Endothelial cell of umbilical vein (primary cell): ENCODE results near the gene ADAM10. TPM values are rescaled to one million over a fixed set of nuclear protein-coding genes. Genes with fewer than 3 reads are reported as not detected.

Experiments
- BruUV-seq: library from RNA; stranded (reverse); fragments of 400-500 nt; replicated peaks from 2 replicates; lab custom pipeline; 2021; lab: Mats Ljungman, UMichigan
- CTCF ChIA-PET: fragments of 300-600, 350-600 bp; sonication (Branson Sonifier 250); formaldehyde crosslinking; loops from one replicate; lab custom pipeline; 2021; ENCODE audit warnings: antibody characterized with exemption, inconsistent platforms; lab: Charles Lee
- POLR2A ChIA-PET: fragments of 300-600, 350-600 bp; sonication (Branson Sonifier 250); formaldehyde crosslinking; loops from one replicate; lab custom pipeline; 2021; ENCODE audit warnings: antibody characterized with exemption, inconsistent platforms; lab: Charles Lee
- DNase-seq: peaks from one replicate; pipeline ENCODE4 v3.0.0-alpha.2; 2011; ENCODE audit warnings: low read depth, low spot score
- FAIRE-seq: peaks from 2 replicates; lab custom pipeline; 2011; peaks lifted over from hg19 to GRCh38; lab: Jason Lieb, UNC
- H2AFZ ChIP-seq: 2 replicates; pipeline ENCODE4 v1.6.0; 2012; ENCODE audit warnings: low read depth, low read length, control low read depth, inconsistent platforms
- H3K27ac ChIP-seq: 2 replicates; pipeline ENCODE4 v1.5.1; 2011; ENCODE audit warnings: low read depth, mild to moderate bottlenecking, control low read depth, low read length, moderate library complexity; ENCODE audit not compliant: insufficient read depth
- H3K27me3 ChIP-seq, 2 experiments: 2 replicates each; pipeline versions ENCODE4 v1.6.0 to v1.6.1; 2011; ENCODE audit warnings: low read length in 2 of 2, mixed read lengths in 1 of 2; ENCODE audit not compliant: control insufficient read depth in 2 of 2, insufficient read depth in 2 of 2
- H3K36me3 ChIP-seq, 2 experiments: 2 replicates in 1 of 2; 3 replicates in 1 of 2; pipeline ENCODE4 v1.5.1; 2011; ENCODE audit warnings: low read length in 2 of 2, mild to moderate bottlenecking in 1 of 2, moderate library complexity in 1 of 2; ENCODE audit not compliant: control insufficient read depth in 2 of 2, insufficient read depth in 2 of 2; ENCODE audit errors: extremely low read depth in 1 of 2
- H3K4me1 ChIP-seq: 3 replicates; pipeline ENCODE4 v1.5.1; 2011; ENCODE audit warnings: mild to moderate bottlenecking, low read length; ENCODE audit not compliant: control insufficient read depth, insufficient read depth; ENCODE audit errors: extremely low read depth
- H3K4me2 ChIP-seq: 2 replicates; pipeline ENCODE4 v1.6.1; 2011; ENCODE audit warnings: low read length, control low read depth, mixed read lengths; ENCODE audit not compliant: insufficient read depth
- H3K4me3 ChIP-seq, 3 experiments: fragments of 200-600 bp in 1 of 3; sonication (generic), shearing (Covaris generic) in 1 of 3; replicated peaks in 1 of 3; 2 replicates each; pipeline ENCODE4 v1.5.1; 2011 to 2016; ENCODE audit warnings: control low read depth in 3 of 3, low read length in 3 of 3, mild to moderate bottlenecking in 2 of 3, inconsistent platforms in 1 of 3, low read depth in 1 of 3, moderate library complexity in 1 of 3; ENCODE audit not compliant: insufficient read depth in 1 of 3
- H3K79me2 ChIP-seq: 2 replicates; pipeline ENCODE4 v1.6.0; 2012; ENCODE audit warnings: low read length, inconsistent platforms; ENCODE audit not compliant: control insufficient read depth, insufficient read depth
- H3K9ac ChIP-seq: replicated peaks from 2 replicates; pipeline ENCODE3; 2011; ENCODE audit warnings: low read length, control low read depth; ENCODE audit not compliant: insufficient read depth; ENCODE audit errors: extremely low read depth
- H3K9me1 ChIP-seq: replicated peaks from 3 replicates; pipeline ENCODE4 v1.6.0; 2011; ENCODE audit warnings: mild to moderate bottlenecking, low read length; ENCODE audit not compliant: control insufficient read depth, insufficient read depth; ENCODE audit errors: extremely low read depth
- H3K9me3 ChIP-seq: replicated peaks from 2 replicates; pipeline ENCODE4 v1.5.1; 2012; ENCODE audit warnings: low read length, inconsistent platforms; ENCODE audit not compliant: control insufficient read depth, insufficient read depth
- H4K20me1 ChIP-seq: replicated peaks from 2 replicates; pipeline ENCODE3; 2011; ENCODE audit warnings: mild to moderate bottlenecking, low read length; ENCODE audit not compliant: control insufficient read depth, insufficient read depth; ENCODE audit errors: extremely low read depth
- CTCF ChIP-seq, 2 donors: IDR thresholded peaks; 1 replicate in 1 of 2; 2 replicates in 1 of 2; pipeline ENCODE4 v1.5.1; 2011; ENCODE audit warnings: low read length in 2 of 2, mild to moderate bottlenecking in 2 of 2, moderate library complexity in 2 of 2, control low read depth in 1 of 2, inconsistent platforms in 1 of 2, low read depth in 1 of 2; ENCODE audit not compliant: insufficient read depth in 1 of 2; ENCODE audit errors: extremely low read depth in 1 of 2
- FOS ChIP-seq: IDR thresholded peaks from 2 replicates; pipeline ENCODE4 v1.6.1; 2011; ENCODE audit warnings: mild to moderate bottlenecking, low read length, moderate library complexity, borderline replicate concordance; ENCODE audit not compliant: insufficient read depth
- GATA2 ChIP-seq: IDR thresholded peaks from 2 replicates; pipeline ENCODE4 v1.7.0; 2011; ENCODE audit warnings: low read depth, mild to moderate bottlenecking, moderate library complexity, mixed read lengths, low read length; ENCODE audit not compliant: insufficient read length, insufficient read depth
- JUN ChIP-seq: IDR thresholded peaks from 2 replicates; pipeline ENCODE4 v1.6.1; 2011; ENCODE audit warnings: borderline replicate concordance, low read depth; ENCODE audit not compliant: insufficient read length, insufficient read depth
- POLR2A ChIP-seq: IDR thresholded peaks from 2 replicates; pipeline ENCODE4 v1.6.1; 2012; ENCODE audit warnings: low read depth, mild to moderate bottlenecking, control low read depth, low read length
- dilution Hi-C: fragments of 300-500 bp; cut with MboI; formaldehyde crosslinking; loops from one replicate; pipeline ENCODE4 v1.15.0; 2019; ENCODE audit warnings: low sequenced_read_pairs; ENCODE audit not compliant: extremely low pct_ligation_motif_present
- intact Hi-C: fragments of 100-400 bp; cut with micrococcal nuclease; formaldehyde crosslinking; loops from one replicate; pipeline ENCODE4 v1.10.0; 2022
- polyA plus RNA-seq, 4 experiments: library from polyadenylated mRNA; depleted of rRNA in 3 of 4; stranded (reverse) in 3 of 4; unstranded in 1 of 4; fragments of >200 nt; gene quantifications; 2 replicates each; pipeline versions ENCODE4 v1.2.1 to v1.2.3, GENCODE V29; 2011 to 2012; ENCODE audit warnings: missing spikeins in 1 of 4
- total RNA-seq: library from RNA; stranded (reverse); gene quantifications from 2 replicates; pipeline ENCODE4 v1.2.3, GENCODE V29; 2021
- TF ChIP-seq, protein P1 (sequence below): IDR thresholded peaks from 2 replicates; pipeline ENCODE4 v1.6.1; 2011; ENCODE audit not compliant: insufficient read depth, insufficient read length

ADAM10 gene
- total and polyA plus RNA-seq, 2 donors (not counting 3 experiments of a cell fraction or from before 2014, with no cell fraction given): 91.3 to 203 TPM

- TF ChIP-seq FOS: no peak
- no peak for TF ChIP-seq GATA2
- TF ChIP-seq POLR2A: no peak
- no peak for TF ChIP-seq JUN
- no peaks in the 10 kb centered on the region for H3K36me3 ChIP-seq
- no peaks in the 10 kb centered on the region for H3K9me3 ChIP-seq
- intact Hi-C loops: no loop called here
- no peaks in the 10 kb centered on the region for H3K4me1 ChIP-seq
- BruUV-seq: no TSS peak
- H3K9ac ChIP-seq: no peak overlapping the region
- H3K4me3 ChIP-seq: no peak overlapping the region
- no peak overlapping the region for H2AFZ ChIP-seq
- no peak for FAIRE-seq
- H3K9me1 ChIP-seq: no peaks in the 10 kb centered on the region
- no peaks in the 10 kb centered on the region for H3K27me3 ChIP-seq
- no peaks in the 10 kb centered on the region for H4K20me1 ChIP-seq
- dilution Hi-C loops: no loop called here
- ChIA-PET CTCF (interaction anchor here (1.0 kb wide), 2 partner anchors 9 to 172 kb away, joined by 3 read pairs; no protein-coding TSS in a partner anchor), POLR2A (no interaction called here)
- no peak overlapping the region for H3K4me2 ChIP-seq
- DNase-seq: no peak
- no peak overlapping the region for H3K27ac ChIP-seq
- no peaks in the 10 kb centered on the region for H3K79me2 ChIP-seq
Observed at GRCh38 chr15:58583171-58583908, 166.2 kb downstream of the ADAM10 start.

DNA sequence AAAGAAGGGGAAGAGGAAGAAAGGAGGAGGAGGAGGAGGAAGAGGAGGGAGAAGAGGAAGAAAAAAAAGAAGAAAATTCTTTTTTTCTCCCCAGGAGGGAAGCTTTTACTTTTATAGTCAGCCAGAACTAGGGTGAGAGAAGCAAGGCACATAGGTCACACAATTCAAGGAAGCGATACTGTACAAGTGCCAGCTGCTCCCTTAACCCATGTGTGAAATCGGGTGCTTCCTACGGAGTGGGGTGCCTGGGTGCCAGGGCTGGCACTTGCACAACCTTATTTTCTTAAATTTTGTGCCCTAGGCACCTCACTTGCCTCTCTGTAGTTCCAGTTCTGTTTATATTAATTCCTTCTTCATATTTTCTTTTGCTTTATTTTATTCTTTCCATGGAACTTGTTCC is 167.3 kb downstream of the ADAM10 start:
- ChIA-PET CTCF (no interaction called here), POLR2A (no interaction called here)
- H3K27me3 ChIP-seq: no peaks in the 10 kb centered on the region
- no peak overlapping the region for H3K27ac ChIP-seq
- no peak overlapping the region for H3K4me2 ChIP-seq
- intact Hi-C loops: no loop called here
- H4K20me1 ChIP-seq: no peaks in the 10 kb centered on the region
- no peak for TF ChIP-seq GATA2
- TF ChIP-seq, protein P1, sequence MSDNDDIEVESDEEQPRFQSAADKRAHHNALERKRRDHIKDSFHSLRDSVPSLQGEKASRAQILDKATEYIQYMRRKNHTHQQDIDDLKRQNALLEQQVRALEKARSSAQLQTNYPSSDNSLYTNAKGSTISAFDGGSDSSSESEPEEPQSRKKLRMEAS: no peak
- TF ChIP-seq CTCF (IDR thresholded peaks at IDR 0.05; ENCODE audit: extremely low read depth in 1 of 2, insufficient read depth in 1 of 2, low read depth in 1 of 2, low read length in 2 of 2): no peak
- no peak for TF ChIP-seq POLR2A
- TF ChIP-seq FOS: no peak
- H2AFZ ChIP-seq: no peak overlapping the region
- no peak overlapping the region for H3K9ac ChIP-seq
- H3K9me1 ChIP-seq: no peaks in the 10 kb centered on the region
- H3K4me1 ChIP-seq: no peaks in the 10 kb centered on the region
- dilution Hi-C loops: no loop called here
- H3K36me3 ChIP-seq: no peaks in the 10 kb centered on the region
- no peak for DNase-seq
- no peak overlapping the region for H3K4me3 ChIP-seq
- no TSS peak for BruUV-seq
- no peak for FAIRE-seq
- H3K9me3 ChIP-seq: no peaks in the 10 kb centered on the region
- no peaks in the 10 kb centered on the region for H3K79me2 ChIP-seq
